Activated naive CD4-positive, alpha-beta T cell treated with anti-CD3 and anti-CD28 coated beads for 36 hours (primary cell): ENCODE data around the gene CDKN1A. TPM values are rescaled to one million over a fixed set of nuclear protein-coding genes. Genes with fewer than 3 reads are reported as not detected.
"Not testable (repeated sequence)": the region's sequence is repeated elsewhere in the genome, so short reads cannot be mapped to it uniquely, and the experiment has no call there.

Source experiments
- CTCF ChIA-PET: fragments of 350-600 bp; sonication (Branson Sonifier 250); formaldehyde crosslinking; loops from one replicate; lab custom pipeline; 2021; ENCODE audit warnings: antibody characterized with exemption; lab: Charles Lee
- DNase-seq: peaks from one replicate; pipeline ENCODE4 v3.0.0-alpha.2; 2020
- H3K27ac Mint-ChIP-seq: one replicate; pipeline ENCODE4 v1.8.0; 2021; ENCODE audit warnings: mild to moderate bottlenecking, mixed read lengths
- H3K27me3 Mint-ChIP-seq: one replicate; pipeline ENCODE4 v1.8.0; 2021; ENCODE audit warnings: low read depth, mixed read lengths
- H3K36me3 Mint-ChIP-seq: one replicate; pipeline ENCODE4 v1.8.0; 2021; ENCODE audit warnings: low read depth, mixed read lengths
- H3K4me1 Mint-ChIP-seq: one replicate; pipeline ENCODE4 v1.8.0; 2021; ENCODE audit warnings: low read depth, mixed read lengths
- H3K4me3 Mint-ChIP-seq: one replicate; pipeline ENCODE4 v1.8.0; 2021; ENCODE audit warnings: mild to moderate bottlenecking, moderate library complexity, mixed read lengths
- H3K9me3 Mint-ChIP-seq: one replicate; pipeline ENCODE4 v1.8.0; 2021; ENCODE audit warnings: mixed read lengths
- intact Hi-C: fragments of 100-400 bp; cut with micrococcal nuclease; formaldehyde crosslinking; loops from one replicate; pipeline ENCODE4 v1.15.1; 2023
- total RNA-seq, 2 experiments: library from RNA; stranded (reverse); gene quantifications; one replicate each; pipeline ENCODE4 v1.2.3, GENCODE V29; 2021

The CDKN1A gene
- total RNA-seq, 2 experiments from 2014 or later: 90.1 to 92.3 TPM

DNA sequence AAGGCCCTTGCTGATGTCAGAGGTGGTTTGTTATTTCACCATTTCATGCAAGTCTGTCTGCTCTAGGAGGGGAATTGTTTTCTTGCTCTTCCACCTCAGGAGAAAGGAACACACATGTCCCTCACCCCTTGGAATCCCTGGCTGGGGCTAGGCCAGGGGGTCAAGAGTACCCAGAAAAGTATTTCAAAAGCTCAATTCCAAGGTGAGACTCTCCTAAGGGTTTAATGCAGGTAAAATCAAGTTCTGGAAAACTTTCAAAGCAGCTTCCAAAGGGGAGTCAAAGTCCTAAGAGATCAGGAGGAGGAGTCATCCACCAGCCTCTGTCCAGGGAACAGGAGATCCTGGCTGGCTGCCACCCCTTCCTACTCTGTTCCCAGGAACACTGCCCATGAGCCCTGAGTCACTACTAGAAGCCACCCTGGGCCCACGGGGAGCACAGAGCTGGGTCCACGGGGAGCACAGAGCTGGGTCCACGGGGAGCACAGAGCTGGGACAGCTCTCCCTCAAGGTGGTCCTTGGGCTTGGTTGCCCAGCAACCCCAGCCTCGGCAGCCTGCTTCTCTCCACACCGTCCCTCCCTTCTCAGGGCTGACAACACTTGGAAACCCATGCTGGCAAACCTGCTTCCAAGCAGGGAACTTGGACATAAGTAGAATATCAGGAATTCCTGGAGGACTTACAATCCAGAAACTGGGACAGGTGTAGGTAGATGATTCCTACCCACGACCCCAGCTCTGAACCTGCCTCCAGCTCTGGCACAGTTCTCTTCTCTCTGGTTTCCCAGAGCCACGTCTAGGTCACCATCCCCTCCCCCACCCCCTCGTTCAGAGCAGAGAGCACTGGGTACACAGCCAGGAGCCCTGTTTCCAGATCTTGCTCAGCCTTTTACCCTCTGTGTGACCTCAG, 35.3 kb upstream of the CDKN1A start:
- CTCF ChIA-PET: interaction anchor here (1.0 kb wide), 1 partner anchor 37 kb away, joined by 3 read pairs; no protein-coding TSS in a partner anchor
- H3K9me3 Mint-ChIP-seq: no peaks in the 10 kb centered on the region
- no peaks in the 10 kb centered on the region for H3K36me3 Mint-ChIP-seq
- H3K27me3 Mint-ChIP-seq: no peaks in the 10 kb centered on the region
- intact Hi-C loops: no loop called here
- no peaks in the 10 kb centered on the region for H3K4me1 Mint-ChIP-seq
- H3K4me3 Mint-ChIP-seq: no peak overlapping the region
- H3K27ac Mint-ChIP-seq: no peak overlapping the region
- DNase-seq: no peak

- Mint-ChIP-seq H3K9me3 (no peaks in the 10 kb centered on the region), H3K4me1 (no peaks in the 10 kb centered on the region), H3K27ac (no peak overlapping the region), H3K27me3 (no peaks in the 10 kb centered on the region), H3K36me3 (no peaks in the 10 kb centered on the region), H3K4me3 (no peak overlapping the region)
- no peak for DNase-seq
- CTCF ChIA-PET: interaction anchor here (0.9 to 1.0 kb wide), 2 partner anchors 29 to 36 kb away, joined by 3 to 5 read pairs; no protein-coding TSS in a partner anchor
- intact Hi-C loops: no loop called here
These were observed 34.5 kb upstream of the CDKN1A start for GRCh38 chr6:36643977-36644376.

GRCh38 chr6:36649086-36649485, 29.4 kb upstream of the CDKN1A start:
- Mint-ChIP-seq H3K9me3 (no peaks in the 10 kb centered on the region), H3K4me3 (no peak overlapping the region), H3K27ac (no peak overlapping the region), H3K36me3 (no peaks in the 10 kb centered on the region), H3K27me3 (peaks cover 3% of the 10 kb centered on the region), H3K4me1 (no peaks in the 10 kb centered on the region)
- CTCF ChIA-PET: interaction anchor here (1.2 kb wide), 1 partner anchor 8 kb away, joined by 3 read pairs; no protein-coding TSS in a partner anchor
- intact Hi-C loops: no loop called here
- no peak for DNase-seq

DNA sequence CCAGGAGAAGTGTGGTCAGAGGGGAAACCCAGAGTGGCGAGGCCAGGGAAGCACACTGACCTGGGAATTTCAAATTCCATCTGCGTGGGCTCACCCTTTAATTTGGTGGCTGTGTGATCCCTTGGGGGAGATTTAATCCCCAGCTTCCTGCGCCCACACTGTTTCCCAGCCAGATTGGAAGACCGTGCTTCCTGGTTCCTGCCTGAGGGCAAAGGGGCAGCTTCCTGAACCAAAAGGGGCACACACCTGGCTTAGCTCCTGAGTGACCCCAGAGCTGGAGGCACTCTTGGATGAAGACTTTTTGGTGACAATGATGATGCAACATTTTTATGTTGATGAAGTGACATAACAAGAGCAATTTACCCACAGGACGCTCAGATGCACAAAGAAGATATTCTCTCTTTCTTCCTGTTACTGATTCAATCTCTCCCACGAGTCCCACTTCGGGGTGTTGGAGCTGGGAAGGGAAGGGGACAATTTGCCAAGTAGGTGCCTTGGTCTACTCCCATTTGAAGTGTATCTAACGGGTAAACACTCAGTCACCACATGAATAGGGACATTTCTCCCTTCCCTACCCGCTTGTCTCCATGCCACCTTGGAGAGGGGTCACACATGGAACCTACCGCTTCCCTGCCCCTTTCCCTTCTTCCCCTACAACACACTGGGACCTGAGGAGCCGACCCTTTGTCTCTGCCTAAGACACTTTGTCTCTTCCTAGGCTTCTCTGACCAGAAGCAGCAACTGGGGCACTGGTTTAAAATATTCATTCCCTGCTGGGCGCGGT, 28.6 kb upstream of the CDKN1A start:
- CTCF ChIA-PET: no interaction called here
- H3K9me3 Mint-ChIP-seq: no peaks in the 10 kb centered on the region
- H3K4me1 Mint-ChIP-seq: no peaks in the 10 kb centered on the region
- H3K36me3 Mint-ChIP-seq: no peaks in the 10 kb centered on the region
- intact Hi-C loops: no loop called here
- DNase-seq: no peak
- no peak overlapping the region for H3K27ac Mint-ChIP-seq
- H3K4me3 Mint-ChIP-seq: no peak overlapping the region
- peaks cover 3% of the 10 kb centered on the region for H3K27me3 Mint-ChIP-seq

- peaks cover 8% of the 10 kb centered on the region for H3K27me3 Mint-ChIP-seq
- no peaks in the 10 kb centered on the region for H3K4me1 Mint-ChIP-seq
- DNase-seq: no peak
- CTCF ChIA-PET: no interaction called here
- intact Hi-C loops: no loop called here
- no peaks in the 10 kb centered on the region for H3K9me3 Mint-ChIP-seq
- no peak overlapping the region for H3K4me3 Mint-ChIP-seq
- H3K36me3 Mint-ChIP-seq: no peaks in the 10 kb centered on the region
- no peak overlapping the region for H3K27ac Mint-ChIP-seq
These were observed 27.6 kb upstream of the CDKN1A start for GRCh38 chr6:36650848-36651478.

DNA sequence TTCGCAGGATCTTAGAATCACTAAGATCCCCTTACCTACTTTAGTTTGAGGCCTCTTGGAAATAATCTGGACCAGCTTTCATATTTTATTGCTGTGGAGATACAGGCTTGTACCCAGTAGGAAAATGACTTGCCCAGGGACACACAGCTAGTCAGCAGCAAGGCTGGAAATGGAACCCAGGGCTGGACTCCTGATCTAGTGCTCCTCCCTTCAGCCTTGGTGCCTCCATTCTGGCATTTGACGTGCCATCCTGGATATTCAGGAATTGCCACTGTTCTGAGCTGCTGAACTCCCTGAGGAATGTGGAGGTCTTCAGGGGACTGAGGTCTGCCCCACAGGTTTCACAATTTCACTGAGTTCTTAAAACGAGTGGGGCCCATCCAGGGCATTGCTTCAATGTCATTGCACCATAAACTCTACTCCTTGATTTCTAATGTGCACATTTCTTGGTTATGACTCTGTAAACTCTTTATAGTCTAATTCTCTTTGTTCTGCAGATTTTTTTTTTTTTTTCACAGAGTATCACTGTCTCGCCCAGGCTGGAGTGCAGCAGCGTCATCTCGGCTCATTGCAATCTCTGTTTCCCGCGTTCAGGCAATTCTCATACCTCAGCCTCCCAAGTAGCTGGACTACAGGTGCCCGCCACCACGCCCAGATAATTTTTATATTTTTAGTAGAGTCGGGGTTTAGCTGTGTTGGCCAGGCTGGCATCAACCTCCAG, 26.7 kb upstream of the CDKN1A start:
- no peak for DNase-seq
- Mint-ChIP-seq H3K27me3 (peaks cover 10% of the 10 kb centered on the region), H3K4me3 (no peak overlapping the region), H3K4me1 (no peaks in the 10 kb centered on the region), H3K9me3 (no peaks in the 10 kb centered on the region), H3K27ac (no peak overlapping the region), H3K36me3 (no peaks in the 10 kb centered on the region)
- intact Hi-C loops: no loop called here
- CTCF ChIA-PET: interaction anchor here (0.7 kb wide), 1 partner anchor 11 kb away, joined by 3 read pairs; no protein-coding TSS in a partner anchor

DNA sequence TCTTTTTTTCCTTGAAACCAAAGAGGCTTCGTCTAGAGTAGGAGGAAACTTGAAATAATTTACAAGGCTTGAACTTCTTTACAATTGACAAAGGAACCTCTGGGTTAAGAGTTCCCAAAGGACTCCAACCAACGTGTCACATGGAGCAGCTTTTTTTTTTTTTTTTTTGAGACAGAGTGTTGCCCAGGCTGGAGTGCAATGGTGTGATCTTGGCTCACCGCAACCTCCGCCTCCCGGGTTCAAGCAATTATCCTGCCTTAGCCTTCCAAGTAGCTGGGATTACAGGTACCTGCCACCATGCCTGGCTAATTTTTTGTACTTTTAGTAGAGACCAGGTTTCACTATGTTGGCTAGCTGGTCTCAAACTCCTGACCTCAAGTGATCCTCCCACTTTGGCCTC, 24.0 kb upstream of the CDKN1A start:
- DNase-seq: not testable (repeated sequence)
- CTCF ChIA-PET: interaction anchor here (1.6 kb wide), 1 partner anchor 105 kb away, joined by 8 read pairs; no protein-coding TSS in a partner anchor

GRCh38 chr6:36655085-36655724, 23.3 kb upstream of the CDKN1A start:
- no peaks in the 10 kb centered on the region for H3K36me3 Mint-ChIP-seq
- no peak for DNase-seq
- H3K27me3 Mint-ChIP-seq: peaks cover 22% of the 10 kb centered on the region
- H3K4me3 Mint-ChIP-seq: no peak overlapping the region
- CTCF ChIA-PET: interaction anchor here (0.8 to 1.6 kb wide), 2 partner anchors 40 to 104 kb away, joined by 3 to 8 read pairs; no protein-coding TSS in a partner anchor
- intact Hi-C loops: no loop called here
- no peaks in the 10 kb centered on the region for H3K4me1 Mint-ChIP-seq
- H3K27ac Mint-ChIP-seq: no peak overlapping the region
- no peaks in the 10 kb centered on the region for H3K9me3 Mint-ChIP-seq

More for the DNA sequence above, 24.0 kb upstream of the CDKN1A start:
- H3K4me1 Mint-ChIP-seq, H3K36me3 Mint-ChIP-seq, intact Hi-C loops, H3K4me3 Mint-ChIP-seq, H3K27ac Mint-ChIP-seq, H3K9me3 Mint-ChIP-seq: not testable (repeated sequence)
- H3K27me3 Mint-ChIP-seq: peaks cover 17% of the 10 kb centered on the region

DNA sequence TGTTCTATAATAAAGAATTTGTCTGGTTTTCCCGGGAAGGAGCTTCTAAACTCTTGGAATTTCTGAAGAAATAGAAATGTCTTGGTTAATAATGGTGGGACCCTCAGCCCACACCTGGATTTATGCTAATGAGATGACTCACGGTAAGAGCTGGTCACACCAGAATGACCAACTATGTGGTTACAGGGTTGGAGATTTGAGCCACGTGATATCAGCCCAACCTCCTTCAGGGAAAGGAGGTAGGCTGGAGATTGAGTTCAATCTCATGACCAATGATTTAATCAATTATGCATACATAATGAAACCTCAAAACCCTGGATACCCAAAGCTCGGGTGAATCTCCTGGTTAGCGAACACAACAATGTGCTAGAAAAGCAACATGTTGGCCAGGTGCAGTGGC, 22.1 kb upstream of the CDKN1A start:
- CTCF ChIA-PET: interaction anchor here (0.6 to 1.0 kb wide), 2 partner anchors 8 to 111 kb away, joined by 3 read pairs; no protein-coding TSS in a partner anchor
- Mint-ChIP-seq H3K4me3 (no peak overlapping the region), H3K27me3 (peaks cover 22% of the 10 kb centered on the region), H3K36me3 (no peaks in the 10 kb centered on the region), H3K9me3 (no peaks in the 10 kb centered on the region), H3K4me1 (no peaks in the 10 kb centered on the region), H3K27ac (no peak overlapping the region)
- intact Hi-C loops: no loop called here
- no peak for DNase-seq

DNA sequence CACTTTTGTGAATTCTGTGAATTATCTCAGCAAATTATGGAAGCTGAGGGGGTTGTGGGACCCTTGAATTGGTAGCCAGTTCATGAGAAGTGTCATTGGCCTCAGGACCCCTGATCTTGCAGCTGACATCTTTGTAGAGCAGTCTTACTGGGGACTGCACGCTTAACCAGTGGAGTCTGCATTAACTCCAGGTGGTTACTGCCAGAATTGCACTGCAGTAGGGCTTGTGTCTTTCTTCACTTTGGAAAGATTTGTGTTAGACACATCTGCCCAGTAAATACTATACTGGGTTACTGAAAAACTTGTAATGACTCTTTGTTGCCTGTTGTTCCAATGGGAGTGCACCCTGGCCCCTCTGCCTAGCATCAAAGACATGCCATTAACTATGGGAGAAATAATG, 21.2 kb upstream of the CDKN1A start:
- H3K4me1 Mint-ChIP-seq: peaks cover 3% of the 10 kb centered on the region
- H3K36me3 Mint-ChIP-seq: no peaks in the 10 kb centered on the region
- intact Hi-C loops: no loop called here
- H3K9me3 Mint-ChIP-seq: no peaks in the 10 kb centered on the region
- no peak overlapping the region for H3K27ac Mint-ChIP-seq
- H3K4me3 Mint-ChIP-seq: no peak overlapping the region
- CTCF ChIA-PET: interaction anchor here (1.0 kb wide), 1 partner anchor 110 kb away, joined by 3 read pairs; no protein-coding TSS in a partner anchor
- peaks cover 22% of the 10 kb centered on the region for H3K27me3 Mint-ChIP-seq
- no peak for DNase-seq

DNA sequence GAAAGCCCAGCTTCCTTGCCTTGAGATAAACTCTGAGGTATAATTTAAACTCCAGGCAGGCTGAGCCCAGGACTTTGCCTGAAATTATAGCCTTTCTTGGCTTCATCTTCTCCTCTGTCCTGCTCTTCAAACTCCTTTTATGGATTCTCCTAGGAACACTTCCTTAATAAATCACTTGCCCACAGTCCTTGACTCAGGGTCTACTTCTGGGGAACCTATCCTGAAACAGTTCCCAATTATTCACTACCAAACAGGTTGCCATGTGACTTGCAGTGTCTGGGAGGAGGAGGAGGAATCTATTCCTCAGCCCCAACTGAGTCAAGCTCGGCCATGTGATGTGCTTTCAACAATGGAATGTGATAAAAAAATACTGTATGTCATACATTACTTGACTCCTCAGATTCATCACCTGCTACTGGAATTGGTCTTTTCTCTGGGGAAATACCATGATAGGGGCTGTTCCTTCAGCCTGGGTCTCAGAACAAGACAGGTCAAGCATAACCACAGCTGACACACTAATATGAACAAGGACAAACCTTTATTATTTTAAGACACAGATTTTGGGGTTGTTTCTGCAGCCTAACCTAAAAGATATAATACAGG, 20.5 kb upstream of the CDKN1A start:
- intact Hi-C loops: no loop called here
- Mint-ChIP-seq H3K4me1 (peaks cover 11% of the 10 kb centered on the region), H3K36me3 (no peaks in the 10 kb centered on the region), H3K27me3 (peaks cover 22% of the 10 kb centered on the region), H3K4me3 (no peak overlapping the region), H3K27ac (no peak overlapping the region), H3K9me3 (no peaks in the 10 kb centered on the region)
- no peak for DNase-seq
- CTCF ChIA-PET: no interaction called here
